Right lobe of liver (tissue), 6 donors: ENCODE results near the gene NAB2. TPM values are rescaled to one million over a fixed set of nuclear protein-coding genes. Genes with fewer than 3 reads are reported as not detected.
A peak's percentile ranks its signal among the peaks of the same experiment; 100 is the strongest.

Experiments used
- ATAC-seq, 4 donors: fragments of 200-7000 bp; cut with Tn5 transposase; one replicate each; pipeline ENCODE4 v1.9.1; 2020; ENCODE audit warnings: mild to moderate bottlenecking in 4 of 4, moderate library complexity in 4 of 4
- DNase-seq, 3 donors: peaks; one replicate each; pipeline ENCODE4 v3.0.0-alpha.2; 2020
- H3K27ac ChIP-seq, 3 donors: fragments of 200-600 bp; one replicate each; pipeline ENCODE4 v1.8.0; 2022
- H3K27me3 ChIP-seq, 2 donors: fragments of 200-600 bp; one replicate each; pipeline ENCODE4 v1.8.0; 2022
- H3K36me3 ChIP-seq, 4 donors: fragments of 200-600 bp; sonication (generic) in 1 of 4; one replicate each; pipeline versions ENCODE4 v1.5.1 to v1.8.0; 2017 to 2022; ENCODE audit warnings: control low read depth in 1 of 4
- H3K4me1 ChIP-seq, 4 donors: fragments of 200-600 bp; sonication (generic) in 1 of 4; one replicate each; pipeline versions ENCODE4 v1.5.1 to v1.8.0; 2017 to 2022; ENCODE audit warnings: control low read depth in 1 of 4
- H3K4me3 ChIP-seq, 3 donors: fragments of 200-600 bp; one replicate each; pipeline ENCODE4 v1.8.0; 2022
- H3K9me3 ChIP-seq, 4 donors: fragments of 200-600 bp; sonication (generic) in 1 of 4; one replicate each; pipeline versions ENCODE4 v1.5.1 to v1.8.0; 2017 to 2022; ENCODE audit warnings: control low read depth in 1 of 4
- POLR2A ChIP-seq: fragments of 450-650 bp; IDR thresholded peaks from one replicate; pipeline ENCODE4 v1.6.1; 2017; ENCODE audit warnings: antibody characterized with exemption, mild to moderate bottlenecking
- WGBS: methylation state at CpG from one replicate; pipeline ENCODE4 v1.1.6; 2018; ENCODE audit warnings: low coverage, low lambda C conversion rate; ENCODE audit not compliant: insufficient coverage; ENCODE audit errors: missing lambda C conversion rate; 5-methylcytosine and 5-hydroxymethylcytosine counted together
- intact Hi-C, 2 donors: fragments of 100-400 bp; cut with DNase I; formaldehyde crosslinking; loops; one replicate each; pipeline versions ENCODE4 v1.11.2 to v1.14.1; 2022
- total RNA-seq, 6 experiments: library from RNA; depleted of rRNA in 2 of 6; stranded (reverse); fragments of >200 nt in 2 of 6; fragmentation: NEBNext Ultra II Directional in 3 of 6; extraction: Animal tissue kit (Norgen Biotek cat#: 25700) in 3 of 6; gene quantifications; one replicate each; pipeline versions ENCODE4 v1.1.0 to v1.2.4, GENCODE V29; 2016 to 2023
- TF ChIP-seq, protein P1 (sequence below), 4 donors: fragments of 200-600 bp in 3 of 4; fragments of 450-650 bp in 1 of 4; IDR thresholded peaks; one replicate each; pipeline versions ENCODE4 v1.5.1 to v1.8.0; 2016 to 2022; ENCODE audit warnings: antibody characterized with exemption in 4 of 4, mild to moderate bottlenecking in 2 of 4
- donor health status: DM: no; HTN: yes; CAD: no.
- donor health status: DM: no; HTN: no; CAD: no.
- donor health status: DM: no; HTN: no; CAD: no.
- donor health status: DM: no; HTN: yes; CAD: no.
- donor health status: DM: no; HTN: yes; CAD: no.

NAB2 gene
- total RNA-seq, 6 experiments from 2014 or later: 6.1 to 13.1 (median 8.9) TPM

DNA sequence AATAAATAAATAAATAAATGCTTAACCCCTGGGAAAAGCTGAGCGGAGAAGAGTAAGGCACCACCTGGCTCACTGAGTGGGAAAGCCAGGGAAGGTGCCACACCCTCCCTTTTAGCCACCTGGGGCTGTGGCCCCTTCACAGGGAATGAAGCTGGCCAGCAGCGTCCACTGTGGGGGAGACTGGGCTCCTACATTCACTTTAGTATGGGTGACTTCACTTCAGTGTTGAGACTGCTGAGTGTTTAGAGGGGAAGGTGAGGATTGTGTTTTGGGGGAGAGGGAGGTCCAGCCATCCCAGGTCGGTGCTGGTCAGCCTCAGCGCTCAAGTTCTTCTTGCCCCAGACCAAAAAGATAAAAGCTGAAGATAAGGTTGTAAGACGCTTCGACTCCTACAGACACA, 1.6 kb downstream of the NAB2 start:
- no peaks in the 10 kb centered on the region for H3K27me3 ChIP-seq
- WGBS: 38% methylated on average over 6 of the region's 6 CpGs
- TF ChIP-seq, protein P1, sequence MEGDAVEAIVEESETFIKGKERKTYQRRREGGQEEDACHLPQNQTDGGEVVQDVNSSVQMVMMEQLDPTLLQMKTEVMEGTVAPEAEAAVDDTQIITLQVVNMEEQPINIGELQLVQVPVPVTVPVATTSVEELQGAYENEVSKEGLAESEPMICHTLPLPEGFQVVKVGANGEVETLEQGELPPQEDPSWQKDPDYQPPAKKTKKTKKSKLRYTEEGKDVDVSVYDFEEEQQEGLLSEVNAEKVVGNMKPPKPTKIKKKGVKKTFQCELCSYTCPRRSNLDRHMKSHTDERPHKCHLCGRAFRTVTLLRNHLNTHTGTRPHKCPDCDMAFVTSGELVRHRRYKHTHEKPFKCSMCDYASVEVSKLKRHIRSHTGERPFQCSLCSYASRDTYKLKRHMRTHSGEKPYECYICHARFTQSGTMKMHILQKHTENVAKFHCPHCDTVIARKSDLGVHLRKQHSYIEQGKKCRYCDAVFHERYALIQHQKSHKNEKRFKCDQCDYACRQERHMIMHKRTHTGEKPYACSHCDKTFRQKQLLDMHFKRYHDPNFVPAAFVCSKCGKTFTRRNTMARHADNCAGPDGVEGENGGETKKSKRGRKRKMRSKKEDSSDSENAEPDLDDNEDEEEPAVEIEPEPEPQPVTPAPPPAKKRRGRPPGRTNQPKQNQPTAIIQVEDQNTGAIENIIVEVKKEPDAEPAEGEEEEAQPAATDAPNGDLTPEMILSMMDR (IDR thresholded peaks at IDR 0.05): no peak
- TF ChIP-seq POLR2A: no peak
- H3K27ac ChIP-seq: peak overlapping the region in 2 of 3 donors; percentile 77 to 85
- no peak for ATAC-seq
- H3K4me1 ChIP-seq: peaks cover 0 to 20% (median 10%) of the 10 kb centered on the region in 4 donors
- peaks cover 0 to 33% (median 14%) of the 10 kb centered on the region in 4 donors for H3K36me3 ChIP-seq
- no peak for DNase-seq
- peak overlapping the region; percentile 80 to 93 (median 92) for H3K4me3 ChIP-seq
- H3K9me3 ChIP-seq: no peaks in the 10 kb centered on the region
- intact Hi-C loops: no loop called here

DNA sequence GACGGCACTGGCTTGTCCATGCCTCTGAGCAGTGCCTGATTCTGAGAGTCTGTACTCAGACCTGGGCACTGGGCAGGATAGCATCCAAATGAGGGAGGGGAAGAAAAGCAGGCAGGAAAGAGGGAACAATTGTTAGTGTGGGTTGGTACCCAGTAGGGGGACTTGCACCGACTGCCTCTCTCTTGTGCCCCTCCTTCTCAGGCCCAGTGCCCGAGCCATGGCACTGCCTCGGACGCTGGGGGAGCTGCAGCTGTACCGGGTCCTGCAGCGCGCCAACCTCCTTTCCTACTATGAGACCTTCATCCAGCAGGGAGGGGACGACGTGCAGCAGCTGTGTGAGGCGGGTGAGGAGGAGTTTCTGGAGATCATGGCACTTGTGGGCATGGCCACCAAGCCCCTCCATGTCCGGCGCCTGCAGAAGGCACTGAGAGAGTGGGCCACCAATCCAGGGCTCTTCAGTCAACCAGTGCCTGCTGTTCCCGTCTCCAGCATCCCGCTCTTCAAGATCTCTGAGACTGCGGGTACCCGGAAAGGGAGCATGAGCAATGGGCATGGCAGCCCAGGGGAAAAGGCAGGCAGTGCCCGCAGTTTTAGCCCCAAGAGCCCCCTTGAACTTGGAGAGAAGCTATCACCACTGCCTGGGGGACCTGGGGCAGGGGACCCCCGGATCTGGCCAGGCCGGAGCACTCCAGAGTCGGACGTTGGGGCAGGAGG, 2.2 kb downstream of the NAB2 start:
- TF ChIP-seq, protein P1 (IDR thresholded peaks at IDR 0.05): peak in 1 of 4 donors; percentile 13
- TF ChIP-seq POLR2A: no peak
- no peak overlapping the region for H3K27ac ChIP-seq

DNA sequence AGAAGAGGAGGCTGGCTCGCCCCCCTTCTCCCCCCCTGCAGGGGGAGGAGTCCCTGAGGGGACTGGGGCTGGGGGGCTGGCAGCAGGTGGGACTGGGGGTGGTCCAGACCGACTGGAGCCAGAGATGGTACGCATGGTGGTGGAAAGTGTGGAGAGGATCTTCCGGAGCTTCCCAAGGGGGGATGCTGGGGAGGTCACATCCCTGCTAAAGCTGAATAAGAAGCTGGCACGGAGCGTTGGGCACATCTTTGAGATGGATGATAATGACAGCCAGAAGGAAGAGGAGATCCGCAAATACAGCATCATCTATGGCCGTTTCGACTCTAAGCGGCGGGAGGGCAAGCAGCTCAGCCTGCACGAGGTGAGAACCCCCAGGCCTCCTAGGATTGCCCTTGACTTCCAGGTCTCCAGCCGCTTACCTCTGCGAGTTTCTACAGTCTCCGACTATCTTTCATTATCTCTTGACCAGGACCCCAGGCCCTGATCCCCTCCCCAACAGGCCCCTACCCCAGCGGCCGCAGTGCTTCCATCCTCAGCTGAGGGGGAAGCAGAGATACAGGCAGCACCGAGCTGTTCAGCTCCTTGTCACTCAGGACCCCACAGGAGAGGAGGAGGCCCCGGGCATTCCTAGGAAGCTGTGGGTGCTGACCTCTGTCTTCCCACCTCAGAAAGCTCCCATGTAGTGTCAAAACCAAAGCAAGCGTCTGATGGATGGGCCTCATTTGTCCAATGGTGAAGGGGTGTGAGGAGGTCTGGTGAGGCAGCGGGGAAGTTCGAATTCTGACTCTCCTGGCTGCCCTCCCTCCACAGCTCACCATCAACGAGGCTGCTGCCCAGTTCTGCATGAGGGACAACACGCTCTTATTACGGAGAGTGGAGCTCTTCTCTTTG, 3.0 kb downstream of the NAB2 start:
- 68% methylated on average over 5 of the region's 25 CpGs for WGBS
- DNase-seq (no peak), ATAC-seq (no peak)
- intact Hi-C loops: no loop called here
- Histone ChIP-seq H3K4me3 (no peak overlapping the region), H3K4me1 (peaks cover 0 to 20% (median 10%) of the 10 kb centered on the region in 4 donors), H3K36me3 (peaks cover 0 to 47% (median 14%) of the 10 kb centered on the region in 4 donors), H3K27me3 (no peaks in the 10 kb centered on the region), H3K9me3 (no peaks in the 10 kb centered on the region), H3K27ac (no peak overlapping the region)
- TF ChIP-seq, protein P1 (IDR thresholded peaks at IDR 0.05): no peak
- no peak for TF ChIP-seq POLR2A

More for the DNA sequence above, 2.2 kb downstream of the NAB2 start:
- DNase-seq (peak in 1 of 3 donors; percentile 62), ATAC-seq (no peak)
- H3K27me3 ChIP-seq: no peaks in the 10 kb centered on the region
- 40% methylated on average over 4 of the region's 22 CpGs for WGBS
- peaks cover 0 to 20% (median 10%) of the 10 kb centered on the region in 4 donors for H3K4me1 ChIP-seq
- H3K4me3 ChIP-seq: peak overlapping the region; percentile 80 to 93 (median 92)
- H3K36me3 ChIP-seq: peaks cover 0 to 39% (median 14%) of the 10 kb centered on the region in 4 donors
- intact Hi-C loops: no loop called here
- H3K9me3 ChIP-seq: no peaks in the 10 kb centered on the region

DNA sequence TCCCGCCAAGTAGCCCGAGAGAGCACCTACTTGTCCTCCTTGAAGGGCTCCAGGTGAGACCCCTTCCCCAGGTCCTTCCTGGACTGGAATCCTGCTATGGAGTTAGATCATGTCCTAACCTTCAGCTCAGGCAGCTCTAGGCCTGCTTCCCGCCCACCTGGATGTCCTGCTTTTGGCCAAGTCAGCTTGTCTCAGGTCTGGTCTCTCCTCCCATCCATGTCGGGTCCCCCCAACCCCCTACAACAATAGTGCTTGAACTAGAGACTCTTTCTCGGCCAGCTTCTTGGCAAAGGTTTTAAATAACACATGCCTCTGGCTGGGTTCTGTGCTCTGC, 3.6 kb downstream of the NAB2 start:
- Histone ChIP-seq H3K9me3 (no peaks in the 10 kb centered on the region), H3K4me1 (peaks cover 0 to 20% (median 10%) of the 10 kb centered on the region in 4 donors), H3K36me3 (peaks cover 0 to 53% (median 16%) of the 10 kb centered on the region in 4 donors), H3K27me3 (no peaks in the 10 kb centered on the region), H3K27ac (no peak overlapping the region), H3K4me3 (no peak overlapping the region)
- ATAC-seq: no peak
- intact Hi-C loops: no loop called here
- no peak for TF ChIP-seq POLR2A
- TF ChIP-seq, protein P1 (IDR thresholded peaks at IDR 0.05): no peak
- no peak for DNase-seq
- WGBS: 43% methylated on average over 1 of the region's 5 CpGs
